GM19468 (cell line): Measurements from ENCODE around the gene STOX1.
"Not testable (repeated sequence)": the region's sequence is repeated elsewhere in the genome, so short reads cannot be mapped to it uniquely, and the experiment has no call there.

Experiments used
- ATAC-seq: cut with Tn5 transposase; IDR thresholded peaks from one replicate; pipeline ENCODE4 v1.9.1; 2021; ENCODE audit warnings: mild to moderate bottlenecking, moderate library complexity, moderate number of reproducible peaks; ENCODE audit not compliant: unreplicated experiment; ENCODE audit errors: extremely low read depth

Gene STOX1

GRCh38 chr10:68826764-68827591 is at the start of gene STOX1:
Gene STOX1 (plus strand): TSS chr10:68827531. CDS start chr10:68827624, 93 bp downstream.
- ATAC-seq: peak; percentile 32

- ATAC-seq: no peak
Measured at GRCh38 chr10:68781613-68782574, 45.4 kb upstream of the STOX1 start.

- ATAC-seq: no peak
Measured at GRCh38 chr10:68784476-68784875, 42.9 kb upstream of the STOX1 start.

GRCh38 chr10:68787813-68788212 is 39.5 kb upstream of the STOX1 start:
- ATAC-seq: no peak

GRCh38 chr10:68790476-68790875 is 36.9 kb upstream of the STOX1 start:
- ATAC-seq: no peak

- no peak for ATAC-seq
Measured at GRCh38 chr10:68792115-68792514, 35.2 kb upstream of the STOX1 start.

- ATAC-seq: no peak
Measured at GRCh38 chr10:68795886-68796532, 31.3 kb upstream of the STOX1 start.

GRCh38 chr10:68796605-68797004 is 30.7 kb upstream of the STOX1 start:
- no peak for ATAC-seq

- ATAC-seq: no peak
Measured at GRCh38 chr10:68800211-68800610, 27.1 kb upstream of the STOX1 start.

- ATAC-seq: no peak
Measured at GRCh38 chr10:68804692-68805091, 22.6 kb upstream of the STOX1 start.

GRCh38 chr10:68810830-68811229 is 16.5 kb upstream of the STOX1 start:
- not testable (repeated sequence) for ATAC-seq

- ATAC-seq: no peak
Measured at GRCh38 chr10:68811314-68812009, 15.9 kb upstream of the STOX1 start.

GRCh38 chr10:68812420-68812819 is 14.9 kb upstream of the STOX1 start:
- no peak for ATAC-seq

- ATAC-seq: no peak
Measured at GRCh38 chr10:68813559-68813958, 13.8 kb upstream of the STOX1 start.

- no peak for ATAC-seq
Measured at GRCh38 chr10:68816796-68817412, 10.4 kb upstream of the STOX1 start.

- ATAC-seq: not testable (repeated sequence)
Measured at GRCh38 chr10:68820359-68820758, 7.0 kb upstream of the STOX1 start.

GRCh38 chr10:68822626-68823025 is 4.7 kb upstream of the STOX1 start:
- not testable (repeated sequence) for ATAC-seq

- ATAC-seq: peak; percentile 22
Measured at GRCh38 chr10:68827592-68827959, 245 bp downstream of the STOX1 start.

GRCh38 chr10:68828083-68828601 is 811 bp downstream of the STOX1 start:
- ATAC-seq: peak; percentile 22
